GM19438 (cell line): ENCODE results near the gene KMT2C.
"Not testable (repeated sequence)": the region's sequence is repeated elsewhere in the genome, so short reads cannot be mapped to it uniquely, and the experiment has no call there.

Experiments
- ATAC-seq: cut with Tn5 transposase; IDR thresholded peaks from one replicate; pipeline ENCODE4 v1.9.1; 2021; ENCODE audit warnings: low read depth; ENCODE audit not compliant: unreplicated experiment

KMT2C gene

GRCh38 chr7:152234421-152234820 lies 201.4 kb downstream of the KMT2C start:
- ATAC-seq, result not testable (repeated sequence)

GRCh38 chr7:152231089-152231488 lies 204.7 kb downstream of the KMT2C start:
- no peak for ATAC-seq

GRCh38 chr7:152219556-152219955 lies 216.2 kb downstream of the KMT2C start:
- ATAC-seq, result not testable (repeated sequence)

GRCh38 chr7:152208766-152209165 lies 227.0 kb downstream of the KMT2C start:
- not testable (repeated sequence) for ATAC-seq

- ATAC-seq, result not testable (repeated sequence)
These were observed 231.4 kb downstream of the KMT2C start for GRCh38 chr7:152204417-152204816.

GRCh38 chr7:152203095-152203494 lies 232.7 kb downstream of the KMT2C start:
- ATAC-seq, result no peak

GRCh38 chr7:152202056-152202455 lies 233.7 kb downstream of the KMT2C start:
- ATAC-seq, result no peak

- no peak for ATAC-seq
These were observed 235.4 kb downstream of the KMT2C start for GRCh38 chr7:152200395-152200794.

GRCh38 chr7:152196391-152196790 lies 239.4 kb downstream of the KMT2C start:
- ATAC-seq, result no peak

- ATAC-seq, result no peak
These were observed 241.9 kb downstream of the KMT2C start for GRCh38 chr7:152193880-152194279.

GRCh38 chr7:152189061-152189460 lies 246.7 kb downstream of the KMT2C start:
- no peak for ATAC-seq

- ATAC-seq, result no peak
These were observed 250.2 kb downstream of the KMT2C start for GRCh38 chr7:152185558-152185957.

GRCh38 chr7:152180587-152180986 lies 255.2 kb downstream of the KMT2C start:
- no peak for ATAC-seq

- ATAC-seq, result no peak
These were observed 255.8 kb downstream of the KMT2C start for GRCh38 chr7:152180048-152180447.

GRCh38 chr7:152178405-152179058 lies 257.3 kb downstream of the KMT2C start:
- ATAC-seq, result no peak

GRCh38 chr7:152177681-152178404 lies 258.0 kb downstream of the KMT2C start:
- no peak for ATAC-seq

- peak; percentile 78 for ATAC-seq
These were observed 259.0 kb downstream of the KMT2C start for GRCh38 chr7:152176797-152177196.

GRCh38 chr7:152173372-152174070 lies 262.3 kb downstream of the KMT2C start:
- ATAC-seq, result no peak

GRCh38 chr7:152162287-152162686 lies 273.5 kb downstream of the KMT2C start:
- no peak for ATAC-seq

GRCh38 chr7:152161171-152161570 lies 274.6 kb downstream of the KMT2C start:
- ATAC-seq, result no peak

- ATAC-seq, result peak; percentile 94
These were observed 276.8 kb downstream of the KMT2C start for GRCh38 chr7:152158801-152159587.
